ENCODE measurements around the gene RPL10.

Gene RPL10

GRCh38 chrX:154401918-154402621 lies 3.9 kb downstream of the RPL10 start:
- Mint-ChIP-seq H3K36me3 (ENCODE audit: low read depth) (peaks cover 27% of the 10 kb centered on the region), H3K27me3 (ENCODE audit: low read depth, poor library complexity) (peaks cover 7% of the 10 kb centered on the region), H3K27ac (peak overlapping the region; percentile 81), H3K4me3 (no peak overlapping the region), H3K4me1 (peaks cover 19% of the 10 kb centered on the region), H3K9me3 (peaks cover 69% of the 10 kb centered on the region)
- no peak for TF ChIP-seq CTCF (IDR thresholded peaks at IDR 0.05)
- no peak for DNase-seq

DNA sequence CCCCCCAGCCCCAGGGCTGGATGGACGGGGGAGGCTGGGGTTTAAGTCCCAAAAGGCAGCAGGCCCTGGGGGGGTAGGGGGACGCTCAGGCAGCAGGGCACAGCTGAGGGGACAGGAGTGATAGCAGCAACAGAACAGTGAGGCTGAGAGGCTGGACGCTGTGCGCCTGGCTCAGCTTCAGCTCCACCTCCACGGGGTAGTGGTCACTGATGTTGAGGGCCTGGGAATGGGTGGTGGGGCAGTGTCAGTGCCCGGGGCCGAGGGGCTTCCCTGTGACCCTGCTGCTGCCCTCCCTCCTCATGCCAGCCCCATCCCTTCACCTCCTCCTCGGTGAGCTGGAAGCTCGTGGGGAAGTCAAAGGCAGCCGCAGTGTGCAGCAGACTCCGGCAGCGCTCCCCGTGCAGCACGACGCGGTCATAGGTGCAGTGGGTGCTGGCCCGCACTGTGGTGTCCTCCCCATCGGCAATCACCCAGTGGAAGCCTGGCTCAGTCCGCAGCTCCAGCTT lies 4.5 kb downstream of the RPL10 start:
- H3K27ac Mint-ChIP-seq = peak overlapping the region; percentile 81

DNA sequence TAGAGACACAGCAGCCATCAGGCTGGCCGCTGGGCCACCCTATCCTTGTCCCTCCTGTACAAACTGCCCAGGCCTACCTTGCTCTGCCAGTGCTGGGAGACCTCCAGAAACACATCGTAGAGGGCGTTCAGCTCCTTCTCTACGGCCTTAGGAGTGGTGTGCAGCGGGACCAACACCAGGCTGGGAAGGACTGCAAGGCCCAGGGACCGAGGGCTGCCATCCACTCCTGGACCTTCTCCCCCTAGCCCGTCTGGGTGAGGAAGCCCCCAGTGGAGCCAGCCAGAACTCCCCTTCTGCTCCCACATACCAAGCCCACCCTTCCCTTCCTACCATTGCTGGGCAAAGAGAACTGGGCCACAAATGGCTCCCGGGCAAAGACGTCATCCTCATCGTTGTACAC lies 5.0 kb downstream of the RPL10 start:
- H3K36me3 Mint-ChIP-seq (ENCODE audit: low read depth) = peaks cover 27% of the 10 kb centered on the region

More for the DNA sequence above, 4.5 kb downstream of the RPL10 start:
- no peak for DNase-seq
- Mint-ChIP-seq H3K4me1 (peaks cover 19% of the 10 kb centered on the region), H3K27me3 (ENCODE audit: low read depth, poor library complexity) (peaks cover 7% of the 10 kb centered on the region), H3K36me3 (ENCODE audit: low read depth) (peaks cover 27% of the 10 kb centered on the region), H3K4me3 (no peak overlapping the region), H3K9me3 (peaks cover 68% of the 10 kb centered on the region)
- TF ChIP-seq CTCF (IDR thresholded peaks at IDR 0.05) = no peak

DNA sequence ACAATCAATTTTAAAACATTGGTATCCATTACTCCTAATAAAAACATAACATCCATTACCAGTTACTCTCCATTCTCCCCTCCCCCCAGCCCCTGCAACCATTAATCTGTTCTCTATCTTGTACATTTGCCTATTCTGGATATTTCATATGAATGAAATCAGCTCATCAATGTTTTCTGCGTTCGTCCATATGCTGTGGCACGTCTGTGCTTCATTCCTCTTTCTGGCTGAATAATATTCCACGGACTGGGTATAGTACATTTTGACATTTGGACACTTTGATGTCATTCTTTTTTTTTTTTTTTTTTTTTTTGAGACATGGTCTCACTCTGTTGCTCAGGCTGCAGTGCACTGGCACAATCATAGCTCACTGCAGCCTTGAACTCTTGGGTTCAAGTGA lies 5.7 kb downstream of the RPL10 start:
- peaks cover 29% of the 10 kb centered on the region for H3K36me3 Mint-ChIP-seq (ENCODE audit: low read depth)
- no peak for TF ChIP-seq CTCF (IDR thresholded peaks at IDR 0.05)
- H3K9me3 Mint-ChIP-seq = peaks cover 66% of the 10 kb centered on the region
- no peak for DNase-seq
- no peak overlapping the region for H3K27ac Mint-ChIP-seq
- H3K4me1 Mint-ChIP-seq = peaks cover 22% of the 10 kb centered on the region
- no peak overlapping the region for H3K4me3 Mint-ChIP-seq
- H3K27me3 Mint-ChIP-seq (ENCODE audit: low read depth, poor library complexity) = no peaks in the 10 kb centered on the region

More for the DNA sequence above, 5.0 kb downstream of the RPL10 start:
- DNase-seq = no peak
- Mint-ChIP-seq H3K9me3 (peaks cover 66% of the 10 kb centered on the region), H3K4me3 (no peak overlapping the region), H3K27ac (peak overlapping the region; percentile 45), H3K27me3 (ENCODE audit: low read depth, poor library complexity) (peaks cover 3% of the 10 kb centered on the region), H3K4me1 (peaks cover 19% of the 10 kb centered on the region)
- TF ChIP-seq CTCF (IDR thresholded peaks at IDR 0.05) = no peak

GRCh38 chrX:154404625-154405192 lies 6.5 kb downstream of the RPL10 start:
- no peak for DNase-seq
- Mint-ChIP-seq H3K4me1 (peaks cover 22% of the 10 kb centered on the region), H3K9me3 (peaks cover 63% of the 10 kb centered on the region)

More at GRCh38 chrX:154404625-154405192, 6.5 kb downstream of the RPL10 start:
- peaks cover 3% of the 10 kb centered on the region for H3K27me3 Mint-ChIP-seq (ENCODE audit: low read depth, poor library complexity)
- H3K4me3 Mint-ChIP-seq = no peak overlapping the region
- H3K36me3 Mint-ChIP-seq (ENCODE audit: low read depth) = peaks cover 21% of the 10 kb centered on the region
- no peak overlapping the region for H3K27ac Mint-ChIP-seq
- no peak for TF ChIP-seq CTCF (IDR thresholded peaks at IDR 0.05)

All from nephron progenitor cell (in vitro differentiated cells).